ENCODE data around the gene TNS4. TPM values are rescaled to one million over a fixed set of nuclear protein-coding genes. Genes with fewer than 3 reads are reported as not detected.

Gene TNS4
- total RNA-seq, 1 donor from 2014 or later = not detected

DNA sequence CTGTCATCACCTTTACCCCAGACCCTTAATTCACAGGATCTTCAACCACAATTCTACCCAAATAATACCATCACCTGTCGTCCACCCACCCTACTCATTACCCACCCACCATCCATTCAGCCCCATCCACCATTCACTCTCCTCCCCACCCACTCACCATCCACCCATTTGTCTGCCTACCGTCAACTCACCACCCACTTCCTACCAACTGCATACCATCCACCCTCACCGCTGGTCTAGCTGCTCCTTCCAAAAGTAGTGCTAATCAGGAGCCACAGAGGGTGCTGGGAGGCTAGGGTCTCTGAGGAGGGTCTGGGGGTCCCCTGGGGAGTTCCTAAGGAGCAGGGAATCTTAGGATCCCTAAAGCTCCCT lies 70.2 kb downstream of the TNS4 start:
- no peak overlapping the region for H3K4me3 ChIP-seq
- H3K9me3 ChIP-seq (replicated peaks) = no peaks in the 10 kb centered on the region
- TF ChIP-seq, protein P1, sequence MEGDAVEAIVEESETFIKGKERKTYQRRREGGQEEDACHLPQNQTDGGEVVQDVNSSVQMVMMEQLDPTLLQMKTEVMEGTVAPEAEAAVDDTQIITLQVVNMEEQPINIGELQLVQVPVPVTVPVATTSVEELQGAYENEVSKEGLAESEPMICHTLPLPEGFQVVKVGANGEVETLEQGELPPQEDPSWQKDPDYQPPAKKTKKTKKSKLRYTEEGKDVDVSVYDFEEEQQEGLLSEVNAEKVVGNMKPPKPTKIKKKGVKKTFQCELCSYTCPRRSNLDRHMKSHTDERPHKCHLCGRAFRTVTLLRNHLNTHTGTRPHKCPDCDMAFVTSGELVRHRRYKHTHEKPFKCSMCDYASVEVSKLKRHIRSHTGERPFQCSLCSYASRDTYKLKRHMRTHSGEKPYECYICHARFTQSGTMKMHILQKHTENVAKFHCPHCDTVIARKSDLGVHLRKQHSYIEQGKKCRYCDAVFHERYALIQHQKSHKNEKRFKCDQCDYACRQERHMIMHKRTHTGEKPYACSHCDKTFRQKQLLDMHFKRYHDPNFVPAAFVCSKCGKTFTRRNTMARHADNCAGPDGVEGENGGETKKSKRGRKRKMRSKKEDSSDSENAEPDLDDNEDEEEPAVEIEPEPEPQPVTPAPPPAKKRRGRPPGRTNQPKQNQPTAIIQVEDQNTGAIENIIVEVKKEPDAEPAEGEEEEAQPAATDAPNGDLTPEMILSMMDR (IDR thresholded peaks at IDR 0.05; ENCODE audit: borderline replicate concordance) = no peak
- no peaks in the 10 kb centered on the region for H3K27me3 ChIP-seq (ENCODE audit: low read depth)
- no peak for DNase-seq
- no peaks in the 10 kb centered on the region for H3K36me3 ChIP-seq
- no peak overlapping the region for H3K27ac ChIP-seq (replicated peaks)
- intact Hi-C loops (cut with micrococcal nuclease) = no loop called here
- H3K4me1 ChIP-seq = peaks cover 23% of the 10 kb centered on the region

DNA sequence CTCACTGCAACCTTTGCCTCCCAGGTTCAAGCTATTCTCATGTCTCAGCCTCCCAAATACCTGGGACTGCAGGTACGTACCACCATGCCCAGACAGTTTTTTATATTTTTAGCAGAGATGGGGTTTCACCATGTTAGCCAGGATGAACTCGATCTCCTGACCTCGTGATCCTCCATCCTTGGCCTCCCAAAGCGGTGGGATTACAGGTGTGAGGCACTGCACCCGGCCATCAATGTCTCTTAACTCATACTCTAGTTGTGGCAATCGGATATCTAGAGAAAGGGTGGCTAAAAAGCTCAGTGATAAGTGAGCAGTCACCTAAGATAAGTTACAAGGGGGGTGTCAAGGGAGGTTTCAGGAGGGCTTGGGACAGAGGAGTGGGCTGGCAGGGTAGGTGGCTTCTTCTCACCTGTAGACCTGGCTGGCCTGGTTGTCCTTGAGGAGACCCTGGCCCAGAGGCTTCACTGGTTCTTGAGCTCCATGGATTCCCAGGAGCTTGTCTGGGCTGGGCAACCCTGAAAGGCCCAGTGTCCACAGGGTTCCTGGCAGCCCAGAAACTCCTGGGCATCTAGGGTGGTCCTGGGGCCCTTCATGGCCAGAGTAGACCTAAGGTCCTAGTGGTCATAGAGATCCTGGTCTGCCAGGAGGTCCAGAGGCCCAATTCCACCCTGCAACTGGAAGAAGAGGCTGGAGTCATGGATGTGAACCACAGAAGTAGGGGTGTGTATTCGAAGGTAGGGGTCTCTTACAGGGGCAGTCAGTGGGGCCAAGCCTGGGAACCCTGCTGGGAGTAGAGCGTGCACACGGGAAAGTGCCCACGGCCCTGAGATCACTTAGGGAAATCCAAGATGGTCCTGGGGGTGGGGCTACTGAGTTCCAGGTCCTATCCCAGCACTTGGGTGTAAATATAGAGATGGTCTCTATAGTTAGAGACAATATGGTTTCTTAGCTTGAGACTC lies 70.9 kb downstream of the TNS4 start:
- Histone ChIP-seq H3K36me3 (no peaks in the 10 kb centered on the region), H3K27me3 (ENCODE audit: low read depth) (no peaks in the 10 kb centered on the region), H3K4me3 (no peak overlapping the region), H3K9me3 (replicated peaks) (no peaks in the 10 kb centered on the region), H3K4me1 (peaks cover 23% of the 10 kb centered on the region), H3K27ac (replicated peaks) (no peak overlapping the region)
- intact Hi-C loops (cut with micrococcal nuclease) = no loop called here
- no peak for DNase-seq
- TF ChIP-seq, protein P1 (IDR thresholded peaks at IDR 0.05; ENCODE audit: borderline replicate concordance) = no peak

DNA sequence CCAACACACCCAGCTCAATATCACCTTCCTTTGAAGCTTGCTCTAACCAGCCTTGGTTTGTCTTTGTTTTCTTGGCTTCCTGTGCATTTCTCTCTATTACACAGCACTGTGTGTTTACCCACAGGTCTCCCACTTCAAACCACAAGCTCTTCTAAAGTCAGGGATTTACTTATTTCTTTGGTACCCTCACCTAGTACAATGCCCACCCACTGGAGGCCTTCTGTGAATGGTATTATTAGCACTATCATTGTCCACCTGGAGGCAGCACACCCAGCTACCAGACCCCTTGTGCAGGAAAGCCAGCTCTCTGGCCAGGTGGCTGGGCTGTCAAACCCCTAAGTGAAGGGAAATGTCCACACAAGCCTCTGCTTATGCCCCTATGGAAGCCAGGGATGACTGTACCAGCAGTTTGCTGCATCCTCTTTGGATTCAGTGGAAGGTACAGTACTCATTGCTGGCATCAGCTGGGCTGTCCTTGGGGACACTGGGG lies 74.4 kb downstream of the TNS4 start:
- Histone ChIP-seq H3K4me1 (peaks cover 4% of the 10 kb centered on the region), H3K27me3 (ENCODE audit: low read depth) (no peaks in the 10 kb centered on the region), H3K27ac (replicated peaks) (no peak overlapping the region), H3K36me3 (no peaks in the 10 kb centered on the region), H3K9me3 (replicated peaks) (no peaks in the 10 kb centered on the region), H3K4me3 (no peak overlapping the region)
- intact Hi-C loops (cut with micrococcal nuclease) = no loop called here
- TF ChIP-seq, protein P1 (IDR thresholded peaks at IDR 0.05; ENCODE audit: borderline replicate concordance) = no peak
- no peak for DNase-seq

Other genes starting within 250 kb of the TNS4 start
- 0.55 TPM for gene CDC6, start 213.7 kb downstream of the TNS4 start, total RNA-seq
- gene RARA, start 192.4 kb downstream of the TNS4 start, total RNA-seq = 17.1 TPM
- 0.88 TPM for gene GJD3, start 136.9 kb downstream of the TNS4 start, total RNA-seq
- gene TOP2A, start 83.7 kb downstream of the TNS4 start, total RNA-seq = 2.1 TPM
- 130 TPM for gene IGFBP4, start 58.2 kb downstream of the TNS4 start, total RNA-seq
- not detected for gene CCR7, start 63.8 kb upstream of the TNS4 start, total RNA-seq
- gene SMARCE1, start 146.2 kb upstream of the TNS4 start, total RNA-seq = 58.6 TPM
- 0.38 TPM for gene KRT222, start 163.6 kb upstream of the TNS4 start, total RNA-seq
- gene KRT24, start 202.1 kb upstream of the TNS4 start, total RNA-seq = not detected

Measured in left ventricle myocardium inferior (tissue), 1 donor.